Activated T-cell treated with anti-CD3 and anti-CD28 coated beads for 1 hour (primary cell): ENCODE results near the gene IGSF11.
"Not testable (repeated sequence)": the region's sequence is repeated elsewhere in the genome, so short reads cannot be mapped to it uniquely, and the experiment has no call there.

Source experiments
- DNase-seq: peaks from one replicate; pipeline ENCODE4 v3.0.0-alpha.2; 2020; ENCODE audit warnings: low read depth

Gene IGSF11

DNA sequence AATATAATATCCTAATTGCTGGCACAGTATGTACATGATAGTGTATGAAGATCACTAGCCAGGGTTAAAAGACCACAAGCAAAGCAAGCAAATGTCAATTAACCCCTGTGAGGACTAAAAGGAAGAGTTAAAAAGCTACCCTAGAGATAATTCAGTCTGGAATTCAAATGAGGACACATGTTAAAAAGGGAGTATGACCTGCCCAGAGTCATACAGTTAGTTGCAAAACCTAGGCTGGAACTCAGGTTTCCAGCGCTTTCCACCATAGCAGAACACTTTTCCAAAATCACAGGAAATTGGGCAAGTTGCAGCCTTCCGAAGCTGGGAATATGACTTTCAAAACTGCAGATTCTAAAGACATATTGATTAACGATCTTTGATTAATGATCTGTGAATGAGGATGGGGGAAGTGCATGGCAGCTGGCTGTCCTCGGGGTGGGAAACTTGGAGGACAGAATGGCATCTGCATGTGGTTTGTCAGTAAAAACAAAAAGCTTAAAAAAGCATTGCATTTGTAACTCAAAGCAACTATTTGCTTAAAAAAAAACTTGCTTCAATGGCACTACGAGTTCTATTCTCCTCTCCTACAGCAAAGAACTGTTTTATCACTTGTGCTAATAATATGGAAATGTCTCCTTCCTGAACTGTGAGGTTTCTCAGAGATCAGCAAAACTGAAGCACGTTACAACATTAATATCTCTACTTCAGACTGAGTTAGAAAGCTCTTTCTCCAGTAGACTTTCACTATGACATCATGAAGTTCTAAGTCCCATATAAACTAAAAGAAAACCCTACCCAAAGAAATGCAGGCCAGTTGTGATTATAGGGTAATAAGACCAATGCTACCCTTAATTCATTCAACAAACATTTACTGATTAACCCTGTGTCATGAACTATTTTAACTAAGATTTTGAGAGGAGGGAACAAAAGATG lies 46.2 kb downstream of the IGSF11 start:
- no peak for DNase-seq

DNA sequence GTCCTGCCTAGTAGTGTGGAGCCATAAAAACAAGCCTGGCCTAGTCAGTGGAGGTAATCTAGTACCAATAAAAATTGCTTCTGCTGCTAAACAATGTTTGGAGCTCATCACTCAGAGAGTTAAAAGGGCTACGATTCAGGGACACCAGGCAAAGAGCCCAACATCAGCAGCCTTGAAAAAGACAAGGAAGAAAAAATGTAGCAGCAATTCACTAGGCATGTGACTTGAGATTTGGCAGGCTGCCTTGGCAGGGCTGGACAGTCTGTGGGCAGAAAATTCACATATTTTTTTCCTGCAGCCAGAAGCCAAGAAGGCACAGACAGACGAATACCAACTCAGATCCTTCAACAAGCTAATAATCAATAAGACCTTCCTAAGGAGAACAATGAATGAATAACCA lies 47.2 kb downstream of the IGSF11 start:
- no peak for DNase-seq

DNA sequence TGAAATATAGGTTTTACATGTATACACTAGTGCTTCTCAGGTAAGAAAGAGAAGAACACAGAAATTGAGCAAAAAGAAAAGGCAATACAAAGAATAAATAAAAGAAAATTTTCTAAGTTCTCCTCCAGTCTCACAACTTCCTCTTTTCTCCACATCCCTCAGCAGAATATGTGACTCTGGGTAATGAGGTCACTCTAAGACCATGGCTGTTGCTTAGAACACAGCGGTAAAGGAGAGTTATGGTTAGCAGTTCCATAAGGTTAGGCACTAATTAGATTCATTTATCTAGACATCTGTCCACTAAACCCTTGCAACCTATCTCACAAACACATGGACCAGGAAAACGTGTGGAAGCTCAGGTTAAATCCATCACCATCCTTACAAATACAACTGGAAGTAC lies 47.9 kb downstream of the IGSF11 start:
- DNase-seq, result no peak

DNA sequence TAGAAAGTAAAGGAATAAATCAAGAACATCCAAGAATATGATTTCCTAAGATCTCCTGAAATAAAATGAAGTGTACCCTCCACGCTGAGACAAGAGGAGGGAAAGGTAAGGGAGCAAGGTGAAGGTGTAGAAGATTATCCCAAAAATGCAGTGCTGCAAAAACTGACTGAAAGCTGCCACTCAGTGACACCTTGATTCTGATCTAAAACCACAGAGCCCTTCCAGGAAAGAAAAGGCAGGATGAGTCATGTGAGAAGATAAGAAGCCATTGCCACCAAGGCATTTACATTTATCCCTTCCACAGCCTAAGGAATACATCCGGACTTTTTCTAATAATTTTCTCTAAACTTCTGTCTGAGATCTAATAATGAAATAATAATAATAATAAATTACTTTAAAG lies 49.9 kb downstream of the IGSF11 start:
- DNase-seq, result no peak

DNA sequence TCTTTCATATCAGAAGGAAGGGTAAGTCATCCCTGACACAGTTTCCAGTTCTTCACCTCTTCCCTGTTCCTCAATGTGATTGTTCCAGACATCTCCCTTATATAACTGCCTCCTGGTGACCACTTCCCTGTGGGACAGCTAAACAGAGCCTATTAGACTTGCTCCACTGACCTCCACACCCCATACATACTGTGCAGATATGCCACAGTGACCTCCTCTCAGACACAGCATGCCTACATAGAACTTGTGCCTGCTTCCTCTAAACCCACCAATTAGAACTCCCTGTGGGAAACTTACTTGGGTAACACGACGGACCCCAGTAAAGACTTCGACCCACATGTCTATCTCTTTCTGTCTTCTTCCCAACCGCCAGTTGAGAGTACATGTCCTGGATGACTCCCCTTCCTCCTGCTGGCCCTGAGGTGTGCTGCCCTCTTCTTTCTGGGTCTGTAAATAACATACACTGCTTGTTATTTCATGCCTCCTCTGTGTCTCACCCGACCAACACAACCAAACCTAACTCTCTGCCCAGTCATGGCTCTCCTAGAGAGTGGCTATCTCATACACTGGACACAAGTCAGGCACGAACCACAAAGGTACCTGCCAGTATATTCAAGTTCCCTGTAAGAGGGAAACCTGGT lies 53.0 kb downstream of the IGSF11 start:
- DNase-seq, result no peak

DNA sequence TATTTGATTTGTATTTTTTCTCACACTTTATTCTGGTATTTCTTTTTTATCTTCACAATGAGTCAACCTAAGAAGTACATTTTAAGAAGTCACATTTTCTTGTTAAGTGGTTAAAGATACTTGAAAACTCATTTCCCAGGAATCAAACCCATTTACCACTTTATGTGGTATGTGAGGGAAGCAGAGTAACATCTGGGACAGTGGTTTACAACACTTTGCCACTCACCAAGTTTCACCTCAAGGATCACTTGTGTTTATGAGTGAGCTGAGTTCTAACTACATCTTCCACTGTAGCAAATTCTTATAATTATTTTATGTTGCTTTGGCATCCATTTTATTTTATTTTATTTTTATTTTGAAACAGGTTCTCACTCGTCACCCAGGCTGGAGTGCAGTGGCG lies 53.8 kb downstream of the IGSF11 start:
- DNase-seq, result no peak

DNA sequence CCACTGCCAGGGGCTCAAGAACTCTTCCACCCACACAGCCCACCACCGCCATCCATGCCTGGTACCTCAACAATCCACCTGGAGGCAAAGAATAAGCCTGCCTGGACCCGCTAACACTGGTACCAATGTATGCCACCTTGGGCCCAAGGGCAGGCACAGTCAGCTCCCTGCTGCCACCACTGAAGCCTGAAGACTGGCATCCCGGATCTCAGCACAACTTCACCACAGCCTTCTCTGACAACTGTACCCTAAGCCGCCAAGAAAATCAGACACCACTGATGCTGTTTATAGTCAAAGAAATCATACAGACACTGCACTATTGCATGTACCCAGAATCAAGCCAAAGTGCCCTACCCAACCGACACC lies 56.3 kb downstream of the IGSF11 start:
- DNase-seq, result no peak

DNA sequence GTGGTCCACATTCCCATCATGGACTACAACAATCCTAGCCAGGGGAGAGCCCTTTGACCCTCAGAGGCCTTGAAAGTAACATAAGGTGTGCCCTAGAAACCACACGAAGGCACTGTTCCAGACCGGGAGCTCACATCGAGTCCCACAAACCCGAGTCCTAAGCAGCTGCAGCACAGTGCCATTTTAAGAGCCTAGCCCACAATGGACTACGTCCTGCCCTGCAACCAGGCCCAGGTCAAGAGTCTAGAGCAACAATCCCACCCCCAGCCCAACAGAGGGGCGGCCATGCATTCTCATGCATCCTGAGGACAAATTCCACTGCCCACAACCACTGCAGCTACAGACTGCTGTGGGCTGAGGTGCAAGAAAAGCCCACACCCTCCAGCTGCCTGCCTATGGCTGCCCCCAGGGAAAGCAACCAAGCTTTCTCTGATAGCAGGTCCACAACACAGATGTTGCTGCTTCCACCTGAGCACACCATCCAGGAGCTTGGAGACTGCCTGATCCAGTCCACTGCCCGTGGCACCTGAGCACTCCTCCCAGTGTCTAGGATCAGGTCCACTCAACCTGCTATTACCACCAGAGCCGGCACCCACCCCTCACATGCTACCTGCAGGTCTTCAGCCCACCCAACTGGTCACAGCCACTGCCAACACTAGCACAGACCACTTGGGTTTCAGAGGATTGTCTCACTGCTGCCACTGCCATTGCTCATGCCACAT lies 56.8 kb downstream of the IGSF11 start:
- DNase-seq, result no peak

DNA sequence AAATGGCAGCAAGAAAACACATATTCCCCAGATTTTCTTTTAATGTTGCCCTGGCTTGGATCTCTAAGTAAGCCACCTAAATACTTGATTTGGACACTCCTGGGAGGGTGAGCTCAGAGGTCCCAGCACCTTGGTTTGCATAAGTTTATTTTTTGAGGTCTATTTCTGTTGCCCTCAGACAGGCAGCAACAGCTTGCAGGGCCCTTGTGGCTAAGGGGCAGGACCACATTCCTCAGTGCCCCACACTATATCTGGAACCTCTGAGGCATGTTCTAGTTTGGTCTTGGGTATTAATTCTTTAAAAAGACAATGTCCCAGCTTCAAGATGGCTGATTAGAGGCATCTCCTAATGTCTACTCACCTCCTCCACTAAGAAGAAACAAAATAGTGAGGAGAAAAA lies 57.5 kb downstream of the IGSF11 start:
- DNase-seq, result no peak

DNA sequence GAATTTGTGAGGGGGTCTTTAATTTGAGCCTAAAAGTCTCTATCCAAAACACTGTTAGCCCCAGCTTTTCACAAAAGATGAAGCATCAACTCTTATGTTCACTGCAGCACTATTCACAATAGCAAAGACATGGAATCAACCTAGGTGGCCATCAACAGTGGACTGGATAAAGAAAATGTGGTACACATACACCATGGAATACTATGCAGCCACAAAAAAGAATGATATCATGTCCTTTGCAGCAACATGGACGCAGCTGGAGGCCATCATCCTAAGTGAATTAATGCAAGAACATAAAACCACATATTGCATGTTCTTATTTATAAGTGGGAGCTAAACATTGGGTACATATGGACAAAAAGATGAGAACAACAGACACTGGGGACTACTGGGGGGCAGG lies 59.2 kb downstream of the IGSF11 start:
- not testable (repeated sequence) for DNase-seq

DNA sequence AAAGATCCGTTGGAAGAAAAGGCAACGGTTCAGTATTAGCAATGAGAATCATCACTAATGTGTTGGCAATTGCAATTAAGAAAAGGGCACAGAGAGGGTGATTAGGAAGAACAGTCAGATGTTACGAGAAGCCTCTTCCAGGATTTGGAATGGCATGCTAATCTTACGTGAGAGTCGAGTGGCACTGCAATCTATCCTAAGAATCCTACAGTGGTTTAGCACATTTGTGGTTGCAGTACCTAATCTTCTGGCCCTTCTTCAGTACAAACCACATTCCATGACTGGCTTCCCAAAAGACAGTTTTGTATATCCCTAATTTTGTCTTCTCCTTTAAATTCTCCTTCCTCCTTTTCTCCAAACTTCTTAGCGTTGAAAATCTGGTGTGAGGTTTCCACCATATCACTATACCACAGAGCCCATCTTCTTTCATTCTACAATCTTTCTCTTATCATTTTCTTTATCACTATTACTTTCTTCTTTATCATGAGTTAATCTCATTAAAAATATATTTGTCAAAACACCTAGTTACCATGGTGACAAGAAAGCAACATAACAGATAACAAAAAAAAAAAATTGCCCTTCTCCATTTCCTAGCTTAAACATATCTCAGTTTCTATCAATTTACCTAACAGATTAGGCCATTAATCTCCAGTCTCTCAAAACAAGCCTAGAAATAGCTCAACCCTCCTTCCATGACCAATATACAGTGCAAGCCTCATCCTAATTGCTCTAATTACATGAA lies 60.1 kb downstream of the IGSF11 start:
- no peak for DNase-seq

DNA sequence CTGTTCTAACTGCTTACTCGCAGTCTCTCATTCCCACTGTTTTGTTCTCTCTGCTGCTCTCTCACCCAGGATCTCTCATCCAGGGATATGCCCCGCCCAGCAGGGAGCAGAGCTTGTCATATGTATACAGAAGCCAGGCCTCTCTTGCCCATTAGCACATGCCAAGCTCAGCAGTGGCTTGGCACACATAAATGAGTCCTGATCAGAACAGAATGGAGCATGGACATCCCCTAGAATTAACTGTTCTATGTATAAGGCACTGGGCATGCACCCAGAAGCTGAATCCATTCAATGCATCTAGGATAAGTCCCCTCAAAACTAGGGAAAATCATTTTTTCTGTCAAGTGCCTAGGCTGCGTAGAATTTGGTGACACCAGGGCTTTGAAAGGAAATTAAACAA lies 61.6 kb downstream of the IGSF11 start:
- DNase-seq, result no peak

DNA sequence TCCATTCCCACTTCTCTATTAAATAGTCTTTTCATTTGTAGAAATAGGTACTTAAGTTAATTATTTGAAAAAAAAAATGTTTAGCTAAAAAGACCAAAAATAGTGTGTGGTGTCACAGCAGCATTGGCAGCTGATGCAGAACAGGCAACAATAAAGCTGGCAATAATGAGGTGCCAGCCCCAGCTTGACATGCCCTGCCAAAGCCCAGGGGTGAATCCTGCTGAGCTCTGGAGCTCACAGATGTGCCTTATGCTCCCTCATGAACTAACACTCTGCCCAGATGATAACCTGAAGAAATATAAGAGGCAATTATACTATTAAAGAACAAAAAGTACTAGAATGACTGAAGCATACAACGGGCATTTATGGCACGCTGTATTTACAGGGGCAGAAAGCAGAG lies 63.8 kb downstream of the IGSF11 start:
- DNase-seq, result no peak

DNA sequence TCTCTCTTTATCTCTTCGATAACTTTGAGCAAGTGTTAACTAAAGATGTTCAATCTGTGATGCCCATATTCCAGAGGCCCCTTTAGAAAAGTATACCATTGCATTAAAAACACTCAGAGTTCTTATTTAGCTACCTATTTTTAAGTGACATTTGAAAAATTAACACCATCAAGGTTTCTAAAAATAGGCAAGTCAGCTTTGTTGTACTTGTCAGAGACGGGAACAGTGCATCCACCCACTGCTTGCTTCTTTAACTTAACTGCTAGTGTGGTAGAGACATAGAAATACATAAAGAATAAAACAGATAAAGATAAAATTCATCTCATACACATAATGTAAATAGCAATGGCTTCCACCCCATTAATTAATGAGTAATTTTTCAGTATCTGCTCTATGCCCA lies 66.0 kb downstream of the IGSF11 start:
- no peak for DNase-seq

DNA sequence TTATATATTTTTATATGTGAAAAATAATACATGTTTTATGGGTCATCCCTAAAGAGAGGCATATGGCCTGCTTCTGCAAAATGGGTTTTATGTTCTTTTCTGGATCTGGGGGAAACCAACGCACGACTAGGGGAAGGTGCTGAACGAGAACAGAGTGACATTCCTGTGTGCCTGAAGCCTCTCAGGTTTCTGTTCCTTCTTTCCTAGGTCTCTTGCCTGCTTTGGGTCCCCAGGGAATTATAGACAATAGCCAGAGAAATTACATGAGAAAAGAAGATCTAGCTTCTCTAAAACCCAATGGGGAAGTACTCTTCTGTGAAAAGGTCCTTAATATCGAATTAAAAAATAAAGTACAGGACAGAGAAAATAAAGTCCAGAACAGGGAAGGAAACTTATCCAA lies 66.5 kb downstream of the IGSF11 start:
- no peak for DNase-seq

DNA sequence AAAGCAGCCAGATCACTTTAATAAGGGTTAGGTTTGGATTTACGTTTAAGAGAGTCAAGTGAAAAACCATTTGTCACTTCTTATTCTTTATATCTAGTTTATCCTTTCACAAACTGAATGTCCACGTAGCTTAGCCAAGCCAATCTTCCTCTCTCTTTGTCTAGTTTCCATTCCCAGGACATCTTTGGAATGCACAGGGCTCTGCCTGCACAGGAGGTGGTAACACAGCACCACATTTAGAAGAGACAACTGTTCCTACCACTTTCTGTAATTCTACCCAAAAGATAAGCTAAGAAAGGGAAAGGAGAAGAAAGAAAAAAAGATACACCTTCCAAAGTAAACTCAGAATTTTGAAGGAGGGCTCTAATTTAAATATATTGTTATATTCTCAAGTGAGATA lies 67.9 kb downstream of the IGSF11 start:
- DNase-seq, result no peak

DNA sequence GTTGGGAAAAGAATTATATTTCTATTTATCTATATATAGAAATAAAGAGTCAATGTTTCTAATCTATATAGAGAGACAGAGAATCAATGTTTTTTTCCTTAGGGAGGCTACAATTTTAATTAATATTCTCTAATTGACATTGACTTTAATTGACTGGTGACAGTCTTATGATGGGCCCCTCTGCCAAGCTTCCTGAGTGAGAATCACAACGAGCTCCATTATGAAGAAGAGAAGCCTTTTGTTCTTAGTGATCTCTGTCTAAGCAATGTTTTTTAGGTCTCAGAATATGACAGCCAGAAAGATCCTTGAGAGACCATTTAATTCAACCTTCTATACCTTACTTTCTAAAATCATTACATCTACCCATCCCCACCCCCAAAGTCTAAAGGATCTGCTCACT lies 70.9 kb downstream of the IGSF11 start:
- DNase-seq, result no peak

DNA sequence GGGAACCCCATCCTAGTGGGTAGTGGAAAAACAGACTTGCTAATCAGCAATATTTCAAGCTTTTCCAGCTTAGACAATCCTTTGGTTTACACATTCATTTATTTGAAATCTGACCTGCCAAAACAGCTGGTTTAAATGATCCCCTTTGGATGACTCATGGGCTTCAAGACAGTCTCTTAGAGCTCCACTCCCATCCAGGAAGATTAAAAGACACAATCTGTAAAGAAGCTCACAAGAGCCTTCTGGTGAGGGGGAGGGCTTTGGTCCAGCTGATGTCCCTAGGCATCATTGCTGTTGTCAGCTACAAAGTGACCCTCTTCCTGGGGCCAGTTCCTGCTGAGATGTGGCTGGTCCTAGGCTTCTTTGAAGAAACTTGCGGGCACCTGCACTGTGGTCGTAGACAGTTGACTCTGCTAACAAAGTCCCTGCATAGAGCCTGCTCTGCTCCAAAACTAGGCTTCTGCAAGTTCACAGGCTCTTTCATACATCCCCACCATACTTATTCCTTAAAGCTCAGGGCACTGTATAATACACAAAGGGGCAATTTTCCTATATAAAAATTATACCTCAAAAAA lies 73.7 kb downstream of the IGSF11 start:
- no peak for DNase-seq

DNA sequence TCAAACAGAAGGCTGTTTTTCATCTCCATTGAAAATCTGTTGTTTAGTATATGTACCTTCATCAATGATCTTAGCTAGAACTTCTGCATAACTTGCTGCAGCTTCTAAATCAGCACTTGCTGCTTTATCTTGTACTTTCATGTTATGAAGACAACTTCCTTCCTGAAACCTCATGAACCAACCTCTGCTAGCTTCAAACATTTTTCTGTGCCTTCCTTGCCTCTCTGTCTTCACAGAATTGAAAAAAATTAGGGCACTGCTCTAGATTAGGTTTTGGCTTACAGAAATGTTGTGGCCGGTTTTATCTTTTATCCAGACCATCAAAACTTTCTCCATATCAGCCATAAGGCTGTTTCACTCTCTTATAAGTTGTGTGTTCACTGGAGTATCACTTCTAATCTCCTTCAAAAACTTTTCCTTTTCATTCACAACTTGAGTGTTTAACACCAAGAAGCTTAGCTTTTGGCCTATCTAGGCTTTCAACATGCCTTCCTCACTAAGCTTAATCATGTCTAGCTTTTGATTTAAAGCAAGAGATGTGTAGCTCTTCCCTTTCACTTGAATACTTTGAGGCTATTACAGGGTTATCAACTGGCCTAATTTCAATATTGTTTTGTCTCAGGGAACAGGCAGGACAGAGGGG lies 78.6 kb downstream of the IGSF11 start:
- DNase-seq, result no peak

DNA sequence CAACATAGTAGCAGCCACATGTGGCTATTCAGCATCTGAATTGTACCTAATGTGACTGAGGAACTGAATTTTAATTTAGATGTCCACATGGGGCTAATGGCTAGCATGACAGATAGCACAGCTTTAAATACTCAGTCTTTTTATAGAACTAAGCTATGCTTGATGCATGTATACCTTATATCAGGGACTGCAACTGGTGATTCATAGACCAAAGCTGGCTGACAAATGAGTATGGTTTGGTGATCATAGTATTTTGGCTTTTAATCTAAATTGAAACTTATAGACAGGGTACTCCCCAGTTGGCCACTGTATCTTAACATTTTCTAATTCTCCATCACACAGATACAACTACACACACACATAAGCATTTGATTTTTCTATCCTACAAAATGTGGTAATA lies 83.6 kb downstream of the IGSF11 start:
- no peak for DNase-seq

DNA sequence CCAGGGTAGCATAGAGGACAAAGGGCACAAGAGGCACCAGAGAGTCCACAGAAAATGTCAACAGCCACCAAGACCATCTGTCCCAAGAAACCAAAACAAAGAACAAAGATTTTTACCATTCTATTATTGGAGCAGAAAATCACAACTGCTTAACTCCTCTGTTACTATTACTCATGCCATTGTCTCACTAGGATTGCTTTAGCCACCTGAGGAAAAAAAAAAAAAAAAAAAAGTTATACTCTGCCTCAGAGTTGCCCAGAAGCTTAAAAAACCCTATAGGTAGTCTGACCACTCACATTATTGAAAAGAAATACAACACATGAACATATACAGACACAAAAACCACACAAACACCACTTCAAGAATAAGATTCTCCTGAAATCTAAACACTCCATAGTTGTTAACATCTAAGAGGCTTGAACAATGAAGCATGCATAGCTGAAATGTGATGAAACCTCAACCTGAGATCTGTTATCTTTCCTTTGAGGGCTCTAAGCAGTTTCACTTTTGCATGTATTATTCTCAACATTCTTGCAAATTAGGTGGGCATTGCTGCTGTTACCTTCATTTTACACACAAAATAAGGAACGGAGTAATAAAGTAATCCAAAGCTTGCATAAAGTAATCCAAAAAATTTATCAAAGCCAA lies 85.4 kb downstream of the IGSF11 start:
- no peak for DNase-seq
